NCI-H2196 (cell line): ENCODE data around the gene GPBAR1.
"Not testable (repeated sequence)": the region's sequence is repeated elsewhere in the genome, so short reads cannot be mapped to it uniquely, and the experiment has no call there.

Experiments
- DNase-seq: peaks from one replicate; lab custom pipeline; 2025; ENCODE audit not compliant: unreplicated experiment; lab: John Stamatoyannopoulos, UW

The GPBAR1 gene

DNA sequence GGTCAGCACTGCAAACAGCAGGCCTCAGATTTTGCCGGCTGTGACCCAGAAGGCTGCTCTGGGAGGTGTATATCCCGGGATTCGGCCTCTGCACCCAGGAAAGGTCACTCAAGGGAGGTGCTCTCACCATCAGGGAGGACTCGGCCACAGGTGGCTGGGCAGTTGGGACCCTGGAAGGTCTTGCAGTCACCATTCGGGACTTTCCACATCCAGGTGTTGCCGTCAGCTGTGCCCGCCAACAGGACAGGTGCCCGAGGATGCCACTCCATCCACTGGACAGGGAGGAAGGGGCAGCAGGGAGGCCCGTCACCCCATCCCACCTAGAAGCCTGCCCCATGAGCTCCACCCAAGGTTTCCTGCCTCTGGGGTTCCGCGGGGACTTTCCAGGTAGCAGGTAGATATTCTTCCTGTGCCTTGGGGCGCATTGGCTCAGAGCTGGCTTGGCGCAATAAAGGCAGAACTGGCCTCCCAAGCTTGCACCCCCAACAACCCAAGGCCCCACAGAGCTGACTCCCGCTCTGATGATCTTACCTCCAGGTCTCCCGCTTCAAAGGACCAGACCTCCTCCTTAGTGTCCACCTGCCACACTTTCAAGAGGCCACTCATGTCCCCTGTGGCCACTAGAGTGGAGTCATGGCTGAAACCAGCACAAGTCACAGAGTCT, 5.6 kb downstream of the GPBAR1 start:
- DNase-seq, result no peak

GRCh38 chr2:218267259-218267658, 6.4 kb downstream of the GPBAR1 start:
- DNase-seq, result no peak

DNA sequence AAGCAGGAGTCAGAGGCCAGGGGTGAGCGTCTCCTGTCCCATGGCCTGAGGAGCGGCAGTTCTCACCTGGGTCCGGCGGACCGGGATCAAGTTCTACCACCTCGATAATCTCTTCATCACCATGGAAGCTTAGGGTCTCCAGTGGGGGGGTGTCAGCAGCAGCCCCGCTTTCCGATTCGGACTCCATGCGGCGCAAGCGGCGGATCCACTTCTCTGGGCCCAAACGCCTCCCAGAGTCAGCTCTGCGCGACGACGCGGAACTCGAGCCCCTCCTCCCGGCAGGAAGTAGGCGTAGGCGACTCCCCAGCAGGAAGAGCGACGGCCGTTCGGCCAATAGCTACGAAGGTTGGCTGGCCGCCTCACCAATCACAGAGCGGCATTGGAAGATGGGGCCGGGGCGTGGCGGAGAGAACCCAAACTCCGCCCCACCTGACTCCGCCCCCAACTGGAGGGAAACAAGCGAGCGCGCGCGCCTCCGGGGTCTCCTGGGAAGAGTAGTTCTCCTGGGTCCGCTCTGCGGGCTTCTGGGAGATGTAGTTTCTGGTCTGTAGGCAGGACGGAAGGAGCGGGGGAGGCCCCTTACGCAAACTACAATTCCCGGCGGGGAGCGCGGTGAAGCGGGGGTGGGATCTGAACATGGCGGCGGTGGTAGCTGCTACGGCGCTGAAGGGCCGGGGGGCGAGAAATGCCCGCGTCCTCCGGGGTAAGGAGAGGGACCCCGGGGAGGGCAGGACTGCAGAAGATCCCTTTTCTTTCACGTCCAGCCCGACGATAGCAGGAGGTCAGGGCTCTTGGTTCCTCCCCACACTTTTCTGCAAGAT, 9.3 kb downstream of the GPBAR1 start, which contains the start of the genes AAMP and PNKD:
Gene AAMP, minus strand, starts transcription at position 238 of the 821 bp plus-strand sequence. Its CDS starts 51 bp downstream, at position 187.
Gene PNKD, plus strand, starts transcription at position 620 of the 821 bp plus-strand sequence. Its CDS starts 17 bp downstream, at position 637.
- DNase-seq, result peak; percentile 99

DNA sequence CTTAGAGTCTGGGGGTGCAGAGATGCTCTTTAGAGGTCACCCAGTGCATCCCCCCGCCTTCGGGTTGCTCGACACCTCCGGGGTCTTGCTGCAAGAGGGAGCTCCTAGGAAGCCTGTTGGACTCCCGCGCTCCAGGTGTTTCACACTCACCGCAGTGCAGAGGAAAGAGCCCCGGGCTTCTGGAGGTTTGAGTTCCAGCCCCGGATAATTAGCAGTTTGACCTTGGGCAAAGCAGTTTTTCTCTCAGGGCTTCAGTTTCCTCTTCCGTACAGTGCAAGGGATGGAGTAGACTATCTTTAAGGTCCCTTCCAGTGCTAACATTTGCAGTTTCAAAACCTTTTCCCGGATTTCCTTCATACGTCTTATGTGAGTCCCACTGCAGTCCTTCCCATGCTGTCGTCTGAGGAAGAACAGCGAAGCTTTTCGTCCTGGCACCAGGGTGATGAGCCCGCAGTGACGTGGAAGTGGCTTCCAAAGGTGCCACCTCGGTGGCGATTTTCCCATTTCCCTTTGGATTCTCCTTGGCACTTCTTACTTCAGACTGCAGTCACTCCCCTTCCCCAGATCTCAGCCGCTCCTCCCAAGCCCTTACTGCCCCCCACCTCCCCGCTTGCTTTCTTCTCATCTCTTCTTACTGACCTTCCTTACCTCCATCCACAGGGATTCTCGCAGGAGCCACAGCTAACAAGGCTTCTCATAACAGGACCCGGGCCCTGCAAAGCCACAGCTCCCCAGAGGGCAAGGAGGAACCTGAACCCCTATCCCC, 10.1 kb downstream of the GPBAR1 start:
- DNase-seq, result no peak

GRCh38 chr2:218271487-218271797, 10.6 kb downstream of the GPBAR1 start:
- no peak for DNase-seq

GRCh38 chr2:218271865-218272530, 11.2 kb downstream of the GPBAR1 start:
- no peak for DNase-seq

DNA sequence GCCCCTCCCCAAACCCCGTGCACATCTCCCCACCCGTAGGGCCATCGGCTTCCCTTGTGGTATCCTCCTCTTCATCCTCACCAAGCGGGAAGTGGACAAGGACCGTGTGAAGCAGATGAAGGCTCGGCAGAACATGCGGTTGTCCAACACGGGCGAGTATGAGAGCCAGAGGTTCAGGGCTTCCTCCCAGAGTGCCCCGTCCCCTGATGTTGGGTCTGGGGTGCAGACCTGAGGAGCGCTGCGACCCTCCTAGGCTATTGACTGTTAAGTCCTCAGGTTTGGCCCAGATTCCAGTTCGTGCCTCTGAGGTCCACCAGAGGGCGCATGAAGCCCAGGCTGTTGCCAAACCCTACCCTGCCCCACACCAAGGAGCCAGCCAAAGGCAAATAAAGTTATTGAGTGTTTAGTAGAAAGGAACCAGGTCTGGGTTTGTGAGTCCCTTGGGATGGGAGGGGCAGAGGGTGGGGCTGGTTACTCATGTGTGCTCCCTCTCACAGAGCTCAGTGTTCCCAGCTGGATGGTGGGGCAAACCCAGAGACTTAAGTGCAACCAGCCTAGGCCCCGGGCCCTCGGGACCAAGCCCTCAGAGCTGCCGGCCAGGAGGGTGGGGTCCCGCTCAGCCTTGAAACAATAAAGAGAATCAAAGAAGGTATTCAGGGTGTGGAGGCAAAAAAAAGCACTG, 11.9 kb downstream of the GPBAR1 start:
- peak; percentile 85 for DNase-seq

DNA sequence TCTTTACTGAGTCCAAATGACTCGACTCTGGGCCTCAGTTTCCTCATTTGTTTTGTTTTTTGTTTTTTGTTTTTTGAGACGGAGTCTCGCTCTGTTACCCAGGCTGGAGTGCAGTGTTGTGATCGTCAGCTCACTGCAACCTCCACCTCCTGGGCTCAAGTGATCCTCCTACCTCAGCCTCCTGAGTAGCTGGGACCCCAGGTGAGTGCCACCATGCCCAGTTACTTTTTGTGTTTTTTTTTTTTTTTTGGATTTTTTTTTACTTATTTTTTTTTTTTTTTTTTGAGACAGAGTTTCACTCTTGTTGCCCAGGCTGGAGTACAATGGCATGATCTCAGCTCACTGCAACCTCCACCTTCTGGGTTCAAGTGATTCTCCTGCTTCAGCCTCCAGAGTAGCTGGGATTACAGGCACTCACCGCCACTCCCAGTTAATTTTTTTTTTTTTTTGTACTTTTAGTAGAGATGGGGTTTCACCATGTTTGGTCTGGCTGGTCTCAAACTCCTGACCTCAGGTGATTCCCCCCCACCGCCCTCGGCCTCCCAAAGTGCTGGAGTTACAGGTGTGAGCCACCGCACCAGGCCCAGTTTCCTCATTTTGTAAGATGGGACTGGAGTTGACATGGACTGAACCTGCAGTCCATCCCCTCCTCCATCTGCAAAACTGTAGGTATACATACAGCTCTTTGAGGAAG, 12.5 kb downstream of the GPBAR1 start:
- not testable (repeated sequence) for DNase-seq

DNA sequence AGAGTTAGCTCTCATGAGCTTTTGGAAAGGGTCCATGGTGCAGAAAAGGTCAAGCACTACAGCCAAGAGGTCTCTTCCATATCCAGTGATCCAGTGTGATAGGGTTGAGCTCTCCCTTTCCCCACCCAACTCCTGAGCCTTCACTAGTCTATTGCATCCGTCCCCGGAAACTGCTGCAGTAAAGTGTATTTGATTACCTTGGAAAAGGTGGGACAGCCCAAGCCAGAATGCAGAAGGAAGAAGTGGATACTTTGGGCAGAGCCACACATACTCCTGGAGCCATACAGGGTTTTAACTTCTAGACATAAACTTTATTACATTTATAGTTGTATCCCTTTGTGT, 13.1 kb downstream of the GPBAR1 start:
- DNase-seq, result no peak

GRCh38 chr2:218274586-218274985, 13.8 kb downstream of the GPBAR1 start:
- no peak for DNase-seq

DNA sequence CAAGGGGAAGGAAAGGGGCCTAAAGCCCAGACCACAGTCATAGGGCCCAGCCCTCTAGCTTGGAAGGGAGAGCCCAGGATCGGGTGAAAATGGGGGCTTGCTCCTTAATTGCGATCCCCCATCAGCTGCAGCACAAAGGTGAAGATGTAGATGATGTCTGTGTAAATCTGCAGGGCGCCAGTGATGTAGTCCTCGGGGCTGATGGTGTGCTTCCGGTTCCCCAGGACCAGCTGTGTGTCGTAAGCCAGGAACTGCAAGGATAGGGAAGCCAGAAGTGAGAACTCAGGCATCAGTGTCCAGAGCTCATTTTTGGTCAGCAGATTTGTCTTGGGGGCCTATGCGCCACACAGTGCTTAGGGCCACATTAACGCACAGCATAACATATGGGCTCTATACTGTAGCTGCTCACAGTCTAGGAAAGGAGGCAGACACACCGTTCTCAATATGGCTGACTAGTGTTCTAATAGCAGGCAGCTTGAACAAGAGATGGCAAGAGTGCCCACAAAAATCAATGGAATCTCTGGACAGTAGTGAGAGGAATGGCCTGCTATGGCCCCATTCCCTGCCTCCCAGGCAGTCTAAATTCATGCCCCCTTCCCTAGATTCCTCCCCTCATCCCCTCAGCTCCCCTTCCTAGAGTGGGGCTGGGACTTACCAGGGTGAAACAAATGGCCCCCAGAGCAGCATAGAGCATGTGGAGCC, 14.7 kb downstream of the GPBAR1 start:
- DNase-seq, result no peak

- DNase-seq, result no peak
These were observed 16.4 kb downstream of the GPBAR1 start for GRCh38 chr2:218276986-218277755.

GRCh38 chr2:218277921-218278320, 17.1 kb downstream of the GPBAR1 start:
- DNase-seq, result no peak

- DNase-seq, result no peak
These were observed 17.9 kb downstream of the GPBAR1 start for GRCh38 chr2:218278531-218279360.

DNA sequence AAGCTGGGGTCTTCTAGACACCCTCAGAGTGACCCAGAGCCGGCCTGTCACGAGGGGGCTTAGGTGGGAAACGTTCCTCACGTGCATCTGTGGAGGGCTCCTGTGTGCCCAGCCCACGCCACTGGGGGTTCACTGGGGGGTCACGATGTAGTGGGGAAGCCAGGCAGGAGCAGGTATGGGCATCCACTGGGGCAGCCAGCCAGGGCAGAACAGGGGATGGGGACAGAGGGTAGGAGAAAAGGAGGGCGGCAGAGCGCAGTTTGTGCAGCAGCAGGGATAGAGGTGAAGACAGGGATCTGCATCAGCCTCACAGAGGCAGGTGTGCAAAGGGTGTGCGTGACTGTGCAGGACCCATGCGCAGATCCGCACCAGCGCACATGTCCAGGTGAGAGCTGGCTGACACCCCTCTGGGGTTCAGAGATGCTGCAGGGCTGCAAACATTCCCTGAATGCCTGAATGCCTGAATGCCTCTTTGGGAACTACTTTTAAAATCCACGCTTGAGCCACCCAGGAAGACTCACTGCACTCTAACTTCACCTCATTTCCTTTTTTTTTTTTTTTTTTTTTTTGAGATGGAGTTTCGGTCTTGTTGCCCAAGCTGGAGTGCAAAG, 19.6 kb downstream of the GPBAR1 start:
- no peak for DNase-seq

- no peak for DNase-seq
These were observed 20.6 kb downstream of the GPBAR1 start for GRCh38 chr2:218281449-218281848.

GRCh38 chr2:218282173-218282991, 21.6 kb downstream of the GPBAR1 start:
- no peak for DNase-seq
